A204.1 (cell line): ENCODE results near the gene CARTPT.

Experiments
- FAIRE-seq: peaks from 2 replicates; lab custom pipeline; 2012; peaks lifted over from hg19 to GRCh38; lab: Jason Lieb, UNC

CARTPT gene

GRCh38 chr5:71719063-71719964, at the start of gene CARTPT:
TSS of gene CARTPT (plus strand) at chr5:71719275. CDS start at chr5:71719294, 19 bp downstream.
- FAIRE-seq = no peak

GRCh38 chr5:71677977-71678376, 41.1 kb upstream of the CARTPT start:
- no peak for FAIRE-seq

- no peak for FAIRE-seq
These were observed 39.4 kb upstream of the CARTPT start for GRCh38 chr5:71679714-71680113.

- no peak for FAIRE-seq
These were observed 38.6 kb upstream of the CARTPT start for GRCh38 chr5:71680510-71680909.

- FAIRE-seq = no peak
These were observed 37.8 kb upstream of the CARTPT start for GRCh38 chr5:71681296-71681695.

GRCh38 chr5:71684309-71684708, 34.8 kb upstream of the CARTPT start:
- no peak for FAIRE-seq

GRCh38 chr5:71693828-71694427, 25.1 kb upstream of the CARTPT start:
- FAIRE-seq = no peak

GRCh38 chr5:71695071-71695470, 24.0 kb upstream of the CARTPT start:
- no peak for FAIRE-seq

- FAIRE-seq = no peak
These were observed 23.5 kb upstream of the CARTPT start for GRCh38 chr5:71695595-71695994.

GRCh38 chr5:71697967-71698366, 21.1 kb upstream of the CARTPT start:
- no peak for FAIRE-seq

GRCh38 chr5:71699233-71699632, 19.8 kb upstream of the CARTPT start:
- no peak for FAIRE-seq

GRCh38 chr5:71699751-71700150, 19.3 kb upstream of the CARTPT start:
- FAIRE-seq = no peak

GRCh38 chr5:71700803-71701202, 18.3 kb upstream of the CARTPT start:
- no peak for FAIRE-seq

- no peak for FAIRE-seq
These were observed 17.7 kb upstream of the CARTPT start for GRCh38 chr5:71701407-71701806.

GRCh38 chr5:71703941-71704340, 15.1 kb upstream of the CARTPT start:
- FAIRE-seq = no peak

- no peak for FAIRE-seq
These were observed 13.7 kb upstream of the CARTPT start for GRCh38 chr5:71705421-71705820.

GRCh38 chr5:71706906-71707305, 12.2 kb upstream of the CARTPT start:
- FAIRE-seq = no peak

GRCh38 chr5:71711610-71712009, 7.5 kb upstream of the CARTPT start:
- no peak for FAIRE-seq

GRCh38 chr5:71714911-71715310, 4.2 kb upstream of the CARTPT start:
- no peak for FAIRE-seq

GRCh38 chr5:71727978-71728377, 8.9 kb downstream of the CARTPT start:
- no peak for FAIRE-seq

- no peak for FAIRE-seq
These were observed 11.9 kb downstream of the CARTPT start for GRCh38 chr5:71731015-71731414.

- no peak for FAIRE-seq
These were observed 12.9 kb downstream of the CARTPT start for GRCh38 chr5:71732011-71732410.

- no peak for FAIRE-seq
These were observed 15.1 kb downstream of the CARTPT start for GRCh38 chr5:71734141-71734540.
